ENCODE results near the gene UBE2L5.

The UBE2L5 gene

GRCh38 chr13:30422054-30422839 is at the start of gene UBE2L5:
Gene UBE2L5 (plus strand): TSS chr13:30422493. CDS start chr13:30427991, 5,498 bp downstream.
- Histone ChIP-seq H3K9ac (ENCODE audit: low read length) (peak within 1 kb of the TSS; percentile 96), H2AFZ (ENCODE audit: low read length) (no peak within 1 kb of the TSS), H3K4me2 (ENCODE audit: low read length) (peak within 1 kb of the TSS; percentile 98), H3K27me3 (ENCODE audit: insufficient read depth, low read length) (no peaks in the 10 kb centered on the region), H3K9me2 (ENCODE audit: low read depth, low read length) (no peaks in the 10 kb centered on the region), H3K27ac (ENCODE audit: low read depth, low read length, poor library complexity, severe bottlenecking) (peak within 1 kb of the TSS; percentile 94), H3K9me3 (ENCODE audit: low read length) (no peaks in the 10 kb centered on the region), H3F3A (ENCODE audit: insufficient read depth, low read length) (0 out of 2 replicates have a peak, but pooled peaks cover 7% of the 10 kb centered on the region), H3K4me3 (ENCODE audit: low read depth, low read length, poor library complexity, severe bottlenecking) (peak within 1 kb of the TSS; percentile 77), H3K36me3 (ENCODE audit: insufficient read depth, low read length) (no peaks in the 10 kb centered on the region), H4K20me1 (ENCODE audit: insufficient read depth, low read length) (no peaks in the 10 kb centered on the region), H3K4me1 (ENCODE audit: insufficient read depth, low read length, severe bottlenecking) (peaks cover 66% of the 10 kb centered on the region), H3K79me2 (ENCODE audit: insufficient read depth, low read length) (0 out of 2 replicates have a peak, but pooled peaks cover 3% of the 10 kb centered on the region)
- TF ChIP-seq CTCF (IDR thresholded peaks at IDR 0.05; ENCODE audit: low read length) (no peak), EZH2 (IDR thresholded peaks at IDR 0.05; ENCODE audit: borderline replicate concordance, low read length) (no peak)

GRCh38 chr13:30373727-30374126 is 48.6 kb upstream of the UBE2L5 start:
- Histone ChIP-seq H3K9ac (ENCODE audit: low read length) (peak overlapping the region; percentile 82), H2AFZ (ENCODE audit: low read length) (no peak overlapping the region), H3F3A (ENCODE audit: insufficient read depth, low read length) (peaks cover 10% of the 10 kb centered on the region), H3K9me3 (ENCODE audit: low read length) (no peaks in the 10 kb centered on the region), H3K4me1 (ENCODE audit: insufficient read depth, low read length, severe bottlenecking) (peaks cover 84% of the 10 kb centered on the region), H3K79me2 (ENCODE audit: insufficient read depth, low read length) (peaks cover 5% of the 10 kb centered on the region; the same call in 1 of the 2 replicates), H3K4me3 (ENCODE audit: low read depth, low read length, poor library complexity, severe bottlenecking) (peak overlapping the region; percentile 74), H3K27ac (ENCODE audit: low read depth, low read length, poor library complexity, severe bottlenecking) (peak overlapping the region; percentile 100), H3K27me3 (ENCODE audit: insufficient read depth, low read length) (no peaks in the 10 kb centered on the region), H3K36me3 (ENCODE audit: insufficient read depth, low read length) (peaks cover 43% of the 10 kb centered on the region), H3K4me2 (ENCODE audit: low read length) (peak overlapping the region; percentile 91), H3K9me2 (ENCODE audit: low read depth, low read length) (no peaks in the 10 kb centered on the region), H4K20me1 (ENCODE audit: insufficient read depth, low read length) (no peaks in the 10 kb centered on the region)
- TF ChIP-seq CTCF (IDR thresholded peaks at IDR 0.05; ENCODE audit: low read length) (no peak), EZH2 (IDR thresholded peaks at IDR 0.05; ENCODE audit: borderline replicate concordance, low read length) (no peak)

GRCh38 chr13:30375265-30375835 is 46.9 kb upstream of the UBE2L5 start:
- H3K36me3 ChIP-seq (ENCODE audit: insufficient read depth, low read length), result peaks cover 28% of the 10 kb centered on the region
- TF ChIP-seq EZH2 (IDR thresholded peaks at IDR 0.05; ENCODE audit: borderline replicate concordance, low read length) (no peak), CTCF (IDR thresholded peaks at IDR 0.05; ENCODE audit: low read length) (no peak)
- peak overlapping the region; percentile 74 for H3K4me3 ChIP-seq (ENCODE audit: low read depth, low read length, poor library complexity, severe bottlenecking)
- peaks cover 5% of the 10 kb centered on the region; the same call in 1 of the 2 replicates for H3K79me2 ChIP-seq (ENCODE audit: insufficient read depth, low read length)
- H3K27ac ChIP-seq (ENCODE audit: low read depth, low read length, poor library complexity, severe bottlenecking), result peak overlapping the region; percentile 100
- H3F3A ChIP-seq (ENCODE audit: insufficient read depth, low read length), result peaks cover 10% of the 10 kb centered on the region
- no peak overlapping the region for H2AFZ ChIP-seq (ENCODE audit: low read length)
- H3K9me2 ChIP-seq (ENCODE audit: low read depth, low read length), result no peaks in the 10 kb centered on the region
- peak overlapping the region; percentile 91 for H3K4me2 ChIP-seq (ENCODE audit: low read length)
- H3K4me1 ChIP-seq (ENCODE audit: insufficient read depth, low read length, severe bottlenecking), result peaks cover 78% of the 10 kb centered on the region
- H4K20me1 ChIP-seq (ENCODE audit: insufficient read depth, low read length), result no peaks in the 10 kb centered on the region
- peak overlapping the region; percentile 82 for H3K9ac ChIP-seq (ENCODE audit: low read length)
- no peaks in the 10 kb centered on the region for H3K9me3 ChIP-seq (ENCODE audit: low read length)
- H3K27me3 ChIP-seq (ENCODE audit: insufficient read depth, low read length), result no peaks in the 10 kb centered on the region

All from OCI-LY1 (cell line).